PFSK-1 (cell line): ENCODE results near the gene ADAMTS14.

Experiments
- FOXP2 ChIP-seq: optimal IDR thresholded peaks from 2 replicates; pipeline ENCODE3; 2011; ENCODE audit warnings: borderline replicate concordance, control low read depth, inconsistent platforms; ENCODE audit not compliant: insufficient read depth; ENCODE audit errors: extremely low read length, extremely low read depth
- POLR2AphosphoS5 ChIP-seq: IDR thresholded peaks from 2 replicates; pipeline ENCODE4 v1.6.1; 2012; ENCODE audit warnings: low read depth, mild to moderate bottlenecking, control low read depth, low read length, moderate library complexity
- REST ChIP-seq, 2 experiments: IDR thresholded peaks; 2 replicates each; pipeline versions ENCODE4 v1.6.1 to v1.8.0; 2011 to 2012; ENCODE audit warnings: low read depth in 2 of 2, low read length in 2 of 2, control low read depth in 1 of 2, inconsistent platforms in 1 of 2, mild to moderate bottlenecking in 1 of 2, moderate library complexity in 1 of 2; ENCODE audit not compliant: insufficient read depth in 1 of 2
- SIN3A ChIP-seq: IDR thresholded peaks from 2 replicates; pipeline ENCODE4 v1.6.1; 2012; ENCODE audit warnings: mild to moderate bottlenecking, low read length, moderate library complexity, borderline replicate concordance; ENCODE audit not compliant: insufficient read depth
- TAF1 ChIP-seq: IDR thresholded peaks from 2 replicates; pipeline ENCODE4 v1.6.1; 2012; ENCODE audit warnings: low read length, control low read depth, borderline replicate concordance; ENCODE audit not compliant: insufficient read depth

- TF ChIP-seq REST (IDR thresholded peaks at IDR 0.05; ENCODE audit: insufficient read depth in 1 of 2, low read depth in 2 of 2, low read length in 2 of 2) (no peak), TAF1 (no peak), POLR2AphosphoS5 (no peak), SIN3A (no peak), FOXP2 (no peak)
These were observed 106.8 kb downstream of the ADAMTS14 start for GRCh38 chr10:70779088-70779487.
